ENCODE results near the gene CORO7.

CORO7 gene

GRCh38 chr16:4317532-4318450 lies 98.6 kb downstream of the CORO7 start:
- no peak for DNase-seq

GRCh38 chr16:4316864-4317531 lies 99.4 kb downstream of the CORO7 start:
- no peak for DNase-seq

- peak; percentile 8 for DNase-seq
Observed at GRCh38 chr16:4316108-4316863, 100.1 kb downstream of the CORO7 start.

GRCh38 chr16:4315186-4316107 lies 100.9 kb downstream of the CORO7 start, which contains the start of gene GLIS2:
GLIS2 (plus strand) TSS chr16:4316067; CDS start chr16:4332281, 16,214 bp downstream.
- DNase-seq = peak; percentile 38

- DNase-seq = peak; percentile 46
Observed at GRCh38 chr16:4314532-4315185, 101.7 kb downstream of the CORO7 start.

- DNase-seq = peak; percentile 90
Observed at GRCh38 chr16:4313563-4314531, 102.5 kb downstream of the CORO7 start.

- DNase-seq = peak; percentile 71
Observed at GRCh38 chr16:4309833-4310266, 106.5 kb downstream of the CORO7 start.

GRCh38 chr16:4309102-4309832 lies 107.1 kb downstream of the CORO7 start:
- no peak for DNase-seq

- peak; percentile 97 for DNase-seq
Observed at GRCh38 chr16:4307215-4308037, 109.0 kb downstream of the CORO7 start.

- DNase-seq = no peak
Observed at GRCh38 chr16:4306470-4307214, 109.8 kb downstream of the CORO7 start.

All from OCI-M1 (cell line).